GM23248 (cell line): ENCODE data around the gene SH3RF2.

Experiments used
- EZH2 ChIP-seq: fragments of 200-600 bp; sonication (generic); IDR thresholded peaks from 2 replicates; pipeline ENCODE4 v1.6.1; 2018; ENCODE audit warnings: antibody characterized with exemption, mild to moderate bottlenecking; ENCODE audit not compliant: insufficient read depth, poor library complexity, severe bottlenecking
- EZH2phosphoT487 ChIP-seq: fragments of 200-600 bp; sonication (generic); IDR thresholded peaks from 2 replicates; pipeline ENCODE4 v1.6.1; 2018; ENCODE audit warnings: antibody characterized with exemption, moderate library complexity, mild to moderate bottlenecking, low read depth; ENCODE audit not compliant: insufficient read depth

GRCh38 chr5:145948921-145949320 is 12.5 kb downstream of the SH3RF2 start:
- TF ChIP-seq EZH2 (no peak), EZH2phosphoT487 (no peak)
